Measurements from ENCODE around the gene PKMYT1.

Gene PKMYT1

GRCh38 chr16:2955779-2956578 lies 24.3 kb downstream of the PKMYT1 start:
- no peak for DNase-seq (ENCODE audit: insufficient read length, low spot score)
- no peak for FAIRE-seq
- TF ChIP-seq POLR2AphosphoS5 (IDR thresholded peaks at IDR 0.05; ENCODE audit: low read depth, low read length) (no peak), TAF1 (IDR thresholded peaks at IDR 0.05; ENCODE audit: low read depth, low read length) (no peak), POU2F2 (IDR thresholded peaks at IDR 0.05; ENCODE audit: low read depth, low read length) (no peak), POLR2A (IDR thresholded peaks at IDR 0.05; ENCODE audit: low read depth, low read length) (no peak), PAX5 (IDR thresholded peaks at IDR 0.05; ENCODE audit: insufficient read depth, low read length, severe bottlenecking) (no peak)

GRCh38 chr16:2955438-2955778 lies 24.8 kb downstream of the PKMYT1 start:
- TF ChIP-seq POU2F2 (IDR thresholded peaks at IDR 0.05; ENCODE audit: low read depth, low read length) (no peak), POLR2AphosphoS5 (IDR thresholded peaks at IDR 0.05; ENCODE audit: low read depth, low read length) (no peak), PAX5 (IDR thresholded peaks at IDR 0.05; ENCODE audit: insufficient read depth, low read length, severe bottlenecking) (no peak)
- no peak for DNase-seq (ENCODE audit: insufficient read length, low spot score)
- no peak for FAIRE-seq

GRCh38 chr16:2954656-2955381 lies 25.4 kb downstream of the PKMYT1 start:
- TF ChIP-seq TAF1 (IDR thresholded peaks at IDR 0.05; ENCODE audit: low read depth, low read length), result no peak
- TF ChIP-seq POU2F2 (IDR thresholded peaks at IDR 0.05; ENCODE audit: low read depth, low read length), result no peak
- TF ChIP-seq SPI1 (IDR thresholded peaks at IDR 0.05; ENCODE audit: low read depth, low read length), result no peak
- TF ChIP-seq POLR2A (IDR thresholded peaks at IDR 0.05; ENCODE audit: low read depth, low read length), result no peak
- TF ChIP-seq POLR2AphosphoS5 (IDR thresholded peaks at IDR 0.05; ENCODE audit: low read depth, low read length), result no peak
- TF ChIP-seq PAX5 (IDR thresholded peaks at IDR 0.05; ENCODE audit: insufficient read depth, low read length, severe bottlenecking), result no peak
- DNase-seq (ENCODE audit: insufficient read length, low spot score) (no peak), FAIRE-seq (no peak)

GRCh38 chr16:2953706-2954627 lies 26.3 kb downstream of the PKMYT1 start:
- no peak for FAIRE-seq
- DNase-seq (ENCODE audit: insufficient read length, low spot score), result no peak
- TF ChIP-seq POLR2AphosphoS5 (IDR thresholded peaks at IDR 0.05; ENCODE audit: low read depth, low read length) (no peak), PAX5 (IDR thresholded peaks at IDR 0.05; ENCODE audit: insufficient read depth, low read length, severe bottlenecking) (no peak), POLR2A (IDR thresholded peaks at IDR 0.05; ENCODE audit: low read depth, low read length) (no peak), SPI1 (IDR thresholded peaks at IDR 0.05; ENCODE audit: low read depth, low read length) (no peak), TAF1 (IDR thresholded peaks at IDR 0.05; ENCODE audit: low read depth, low read length) (no peak), POU2F2 (IDR thresholded peaks at IDR 0.05; ENCODE audit: low read depth, low read length) (no peak)

- FAIRE-seq, result no peak
- TF ChIP-seq PAX5 (IDR thresholded peaks at IDR 0.05; ENCODE audit: insufficient read depth, low read length, severe bottlenecking) (no peak), POLR2A (IDR thresholded peaks at IDR 0.05; ENCODE audit: low read depth, low read length) (no peak), TAF1 (IDR thresholded peaks at IDR 0.05; ENCODE audit: low read depth, low read length) (no peak), POLR2AphosphoS5 (IDR thresholded peaks at IDR 0.05; ENCODE audit: low read depth, low read length) (no peak), POU2F2 (IDR thresholded peaks at IDR 0.05; ENCODE audit: low read depth, low read length) (no peak), SPI1 (IDR thresholded peaks at IDR 0.05; ENCODE audit: low read depth, low read length) (no peak)
- DNase-seq (ENCODE audit: insufficient read length, low spot score), result no peak
Observed at GRCh38 chr16:2952679-2953078, 27.6 kb downstream of the PKMYT1 start.

- TF ChIP-seq POU2F2 (IDR thresholded peaks at IDR 0.05; ENCODE audit: low read depth, low read length) (no peak), PAX5 (IDR thresholded peaks at IDR 0.05; ENCODE audit: insufficient read depth, low read length, severe bottlenecking) (no peak), SPI1 (IDR thresholded peaks at IDR 0.05; ENCODE audit: low read depth, low read length) (no peak), POLR2AphosphoS5 (IDR thresholded peaks at IDR 0.05; ENCODE audit: low read depth, low read length) (no peak), POLR2A (IDR thresholded peaks at IDR 0.05; ENCODE audit: low read depth, low read length) (no peak), TAF1 (IDR thresholded peaks at IDR 0.05; ENCODE audit: low read depth, low read length) (no peak)
- DNase-seq (ENCODE audit: insufficient read length, low spot score) (no peak), FAIRE-seq (no peak)
Observed at GRCh38 chr16:2950773-2951172, 29.5 kb downstream of the PKMYT1 start.

- TF ChIP-seq TAF1 (IDR thresholded peaks at IDR 0.05; ENCODE audit: low read depth, low read length), result no peak
- no peak for TF ChIP-seq SPI1 (IDR thresholded peaks at IDR 0.05; ENCODE audit: low read depth, low read length)
- TF ChIP-seq PAX5 (IDR thresholded peaks at IDR 0.05; ENCODE audit: insufficient read depth, low read length, severe bottlenecking), result no peak
- no peak for TF ChIP-seq POLR2A (IDR thresholded peaks at IDR 0.05; ENCODE audit: low read depth, low read length)
- no peak for TF ChIP-seq POU2F2 (IDR thresholded peaks at IDR 0.05; ENCODE audit: low read depth, low read length)
- no peak for TF ChIP-seq POLR2AphosphoS5 (IDR thresholded peaks at IDR 0.05; ENCODE audit: low read depth, low read length)
- DNase-seq (ENCODE audit: insufficient read length, low spot score) (no peak), FAIRE-seq (no peak)
Observed at GRCh38 chr16:2950353-2950724, 29.9 kb downstream of the PKMYT1 start.

- TF ChIP-seq POU2F2 (IDR thresholded peaks at IDR 0.05; ENCODE audit: low read depth, low read length), result no peak
- TF ChIP-seq POLR2AphosphoS5 (IDR thresholded peaks at IDR 0.05; ENCODE audit: low read depth, low read length), result no peak
- TF ChIP-seq TAF1 (IDR thresholded peaks at IDR 0.05; ENCODE audit: low read depth, low read length), result no peak
- no peak for TF ChIP-seq PAX5 (IDR thresholded peaks at IDR 0.05; ENCODE audit: insufficient read depth, low read length, severe bottlenecking)
- no peak for TF ChIP-seq SPI1 (IDR thresholded peaks at IDR 0.05; ENCODE audit: low read depth, low read length)
- no peak for DNase-seq (ENCODE audit: insufficient read length, low spot score)
- FAIRE-seq, result no peak
Observed at GRCh38 chr16:2949705-2950352, 30.4 kb downstream of the PKMYT1 start.

Data from GM12891 (cell line).